ENCODE data around the gene PLEKHA8. TPM values are rescaled to one million over a fixed set of nuclear protein-coding genes. Genes with fewer than 3 reads are reported as not detected.

PLEKHA8 gene
- total and polyA plus RNA-seq, 2 of the 8 experiments (the other 6 are each of a cell fraction or from before 2014, with no cell fraction given), result 10.7 to 44.0 TPM

- TF ChIP-seq CTCF (IDR thresholded peaks at IDR 0.05; ENCODE audit: control extremely low read depth in 1 of 3, insufficient read depth in 1 of 3, low read depth in 1 of 3, low read length in 3 of 3) (no peak), JUND (IDR thresholded peaks at IDR 0.05; ENCODE audit: low read length) (no peak), NRF1 (IDR thresholded peaks at IDR 0.05; ENCODE audit: low read depth, low read length) (no peak), HDAC2 (IDR thresholded peaks at IDR 0.05; ENCODE audit: borderline replicate concordance in 1 of 2, low read depth in 2 of 2, low read length in 2 of 2) (no peak)
These were observed 1.2 kb upstream of the PLEKHA8 start (continued) for GRCh38 chr7:30027065-30027456.
